ENCODE measurements around the gene IARS2.
"Not testable (repeated sequence)": the region's sequence is repeated elsewhere in the genome, so short reads cannot be mapped to it uniquely, and the experiment has no call there.

Gene IARS2

DNA sequence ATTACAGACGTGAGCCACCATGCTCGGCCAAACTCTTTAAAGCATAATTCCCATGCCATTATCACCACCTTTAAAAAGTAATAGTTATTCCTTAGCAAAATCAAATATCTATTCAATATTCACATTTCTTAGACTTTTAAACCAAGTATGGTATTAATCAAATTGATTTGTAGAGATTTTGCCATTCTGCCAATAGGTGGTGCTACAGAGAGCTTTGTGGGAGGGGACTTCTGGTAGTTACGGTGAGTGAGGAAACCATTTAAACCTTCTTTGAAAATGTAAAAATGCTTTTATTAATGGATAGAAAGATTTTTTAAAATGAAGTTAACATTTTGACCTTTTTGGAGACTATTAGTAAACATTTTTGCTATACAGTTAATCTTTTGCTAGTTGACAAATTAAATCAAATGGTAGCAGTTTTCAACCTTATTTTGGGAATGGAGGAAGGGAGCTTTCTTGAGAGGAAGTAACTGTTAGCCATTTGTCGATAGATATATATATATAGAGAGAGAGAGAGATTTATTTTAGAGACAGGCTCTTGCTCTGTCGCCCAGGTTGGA is 19.3 kb downstream of the IARS2 start:
- no peak for DNase-seq

DNA sequence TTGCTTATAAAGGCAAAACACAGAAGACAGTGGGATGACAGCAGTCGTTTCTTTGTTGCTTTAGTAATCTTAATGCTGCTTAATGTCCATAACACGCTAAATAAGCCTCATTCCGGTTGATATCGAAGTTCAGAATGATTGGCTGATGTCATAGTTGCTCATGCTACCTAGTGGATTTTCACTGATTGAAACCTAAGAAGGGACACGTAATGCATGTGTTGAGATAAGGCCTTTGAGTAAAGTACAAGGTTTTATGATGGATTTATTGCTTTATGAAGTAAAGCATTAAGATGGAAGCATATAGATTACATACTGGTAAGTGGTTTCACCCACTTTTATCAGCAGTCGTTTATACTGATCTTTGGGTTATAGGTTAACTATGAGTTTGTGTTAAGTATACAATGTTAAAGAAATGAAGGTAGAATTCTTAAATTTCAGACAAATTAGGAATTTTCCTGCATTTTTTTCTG is 25.1 kb downstream of the IARS2 start:
- no peak for DNase-seq

DNA sequence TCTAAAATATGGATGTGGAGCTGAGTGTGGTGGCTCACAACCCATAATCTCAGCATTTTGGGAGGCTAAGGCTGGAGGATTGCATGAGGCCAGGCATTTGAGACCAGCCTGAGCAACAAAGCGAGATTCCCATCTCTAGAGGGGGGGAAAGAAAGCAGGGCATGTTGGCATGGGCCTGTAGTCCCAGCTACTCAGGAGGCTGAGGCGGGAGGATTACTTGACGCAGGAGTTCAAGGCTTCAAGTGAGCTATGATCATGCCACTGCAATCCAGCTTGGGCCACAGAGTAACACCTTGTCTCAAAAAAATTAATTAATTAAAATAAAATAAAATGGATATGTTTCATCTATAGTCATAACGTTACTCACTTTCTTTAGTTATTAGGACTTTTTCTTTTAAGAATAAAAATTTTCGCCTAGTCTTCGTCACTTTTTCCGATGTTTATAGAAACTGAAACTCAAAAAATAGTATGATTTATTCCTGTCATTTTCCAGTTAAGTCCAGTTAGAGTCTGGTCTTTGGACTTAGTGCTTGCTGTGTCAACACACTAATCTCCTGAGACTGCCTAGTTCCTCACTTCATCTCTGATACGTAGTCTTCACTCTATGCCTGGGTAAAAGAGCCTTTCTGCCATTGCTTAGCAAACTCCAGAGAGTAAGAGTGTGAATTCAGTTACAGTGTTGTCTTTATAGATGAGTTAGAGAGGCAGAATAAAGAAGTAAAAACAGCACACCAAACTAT is 28.0 kb downstream of the IARS2 start:
- DNase-seq = no peak

DNA sequence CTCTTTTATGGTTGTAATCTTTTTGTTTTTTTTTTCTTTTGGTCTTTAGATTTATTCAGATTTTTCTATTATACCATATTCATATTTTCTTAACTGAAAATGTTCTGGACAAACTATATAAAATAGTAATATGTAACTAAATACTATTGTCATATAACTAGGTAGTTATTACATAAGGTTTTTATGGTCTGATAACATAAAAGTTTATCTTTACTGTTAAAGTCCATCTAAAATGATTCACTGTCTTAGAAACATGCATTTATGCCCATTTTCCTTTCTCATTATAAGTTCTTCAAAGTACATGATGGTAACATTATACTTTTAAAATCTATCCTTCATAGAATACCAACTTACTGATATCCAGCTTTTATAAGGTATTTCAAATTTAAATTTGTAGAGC is 29.1 kb downstream of the IARS2 start:
- no peak for DNase-seq

DNA sequence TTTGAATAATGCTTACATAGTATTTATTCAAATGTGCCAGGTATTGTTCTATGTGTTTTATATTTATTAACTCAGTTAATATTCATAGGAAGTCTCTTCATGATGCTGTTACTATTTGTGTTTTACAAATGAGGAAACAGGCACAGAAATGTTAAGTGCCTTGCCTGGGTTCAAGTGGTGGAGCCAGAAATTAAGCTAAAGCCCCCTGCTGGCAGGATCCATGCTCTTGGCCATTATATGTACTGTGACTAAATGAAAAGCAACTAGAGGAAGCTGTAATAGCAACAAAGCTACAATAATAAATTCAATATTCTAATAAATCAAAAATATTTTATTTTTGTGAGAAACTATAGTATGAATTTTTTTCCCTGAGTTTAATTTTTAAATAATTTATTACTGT is 30.0 kb downstream of the IARS2 start:
- no peak for DNase-seq

DNA sequence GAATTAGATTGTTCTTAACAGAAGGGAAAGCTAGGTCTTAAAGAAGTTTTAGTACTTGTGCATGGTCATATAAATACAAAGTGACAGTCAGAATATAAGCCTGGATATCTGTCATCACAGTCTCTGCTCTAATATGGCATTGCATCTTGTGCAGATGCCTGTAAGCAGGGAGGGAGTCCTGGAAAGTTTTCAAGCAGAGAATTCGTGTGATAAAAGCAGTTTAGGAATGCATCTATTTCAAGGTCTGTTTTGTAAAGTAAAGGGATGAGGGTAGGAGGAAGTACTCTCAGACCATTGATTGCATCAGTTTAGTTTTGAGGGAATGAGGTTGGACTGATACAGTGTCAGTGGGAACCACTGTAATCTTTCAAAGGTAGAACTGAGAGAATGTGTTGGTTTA is 30.6 kb downstream of the IARS2 start:
- DNase-seq = no peak

DNA sequence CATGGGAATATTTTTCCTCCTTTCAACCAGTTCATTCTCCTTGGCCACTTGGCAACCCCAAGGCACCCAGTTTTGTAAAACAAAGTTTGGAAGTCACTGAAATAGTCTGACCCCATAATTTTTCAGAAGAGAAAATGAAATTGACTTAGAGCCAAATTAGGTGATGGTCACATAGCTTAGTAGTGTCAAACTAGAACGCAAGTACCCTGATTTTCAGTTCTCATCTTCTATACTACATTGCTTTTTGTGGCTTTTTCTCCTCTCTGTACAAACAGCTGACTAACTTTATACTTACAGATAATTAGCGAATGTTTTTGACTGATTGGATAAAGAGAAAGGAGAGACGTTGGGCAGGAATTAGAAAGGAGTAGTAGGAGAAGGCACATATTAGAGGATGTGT is 33.1 kb downstream of the IARS2 start:
- DNase-seq = no peak

DNA sequence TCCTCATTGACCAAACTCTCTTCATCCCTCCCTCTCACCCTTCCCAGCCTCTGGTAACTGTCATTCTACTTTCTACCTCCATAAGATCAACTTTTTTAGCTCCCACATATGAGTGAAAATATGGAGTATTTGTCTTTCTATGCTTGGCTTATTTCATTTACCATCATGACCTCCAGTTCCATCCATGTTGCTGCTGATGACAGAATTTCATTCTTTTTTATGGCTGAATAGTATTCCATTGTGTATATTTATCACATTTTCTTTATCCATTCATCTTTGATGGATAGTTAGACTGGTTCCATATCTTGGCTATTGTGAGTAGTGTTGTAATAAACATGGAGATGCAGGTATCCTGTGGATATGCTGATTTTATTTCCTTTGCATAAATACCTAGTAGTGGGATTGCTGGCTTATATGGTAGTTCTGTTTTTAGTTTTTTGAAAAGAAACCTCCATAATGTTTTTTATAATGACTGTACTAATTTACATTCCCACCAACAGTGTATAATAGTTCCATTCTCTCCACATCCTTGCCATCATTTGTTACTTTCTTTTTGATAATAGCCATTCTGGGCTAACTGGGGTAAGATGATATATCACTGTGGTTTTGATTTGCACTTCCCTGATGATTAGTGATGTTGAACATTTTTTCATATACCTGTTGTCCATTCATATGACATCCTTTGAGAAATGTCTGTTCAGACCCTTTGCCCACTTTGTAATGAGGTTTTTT is 35.7 kb downstream of the IARS2 start:
- no peak for DNase-seq

DNA sequence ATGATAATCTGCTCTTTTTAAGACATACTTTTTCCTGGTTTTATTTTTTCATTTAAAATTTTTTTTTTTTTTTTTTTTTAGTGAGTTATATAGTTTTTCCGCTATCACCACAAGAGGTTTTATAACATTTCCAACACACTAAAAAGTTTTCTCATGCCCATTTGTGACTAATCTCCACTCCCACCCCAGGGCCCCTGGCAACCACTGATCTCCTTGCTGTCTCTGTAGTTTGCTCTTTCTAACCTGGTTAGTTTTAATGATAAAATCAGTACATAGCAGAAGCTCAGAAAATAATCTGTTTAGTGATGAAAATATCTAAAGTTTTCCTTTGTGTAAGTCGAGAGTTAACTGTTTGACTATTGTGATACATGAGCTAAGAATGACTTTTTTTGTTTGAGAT is 41.8 kb downstream of the IARS2 start:
- no peak for DNase-seq

DNA sequence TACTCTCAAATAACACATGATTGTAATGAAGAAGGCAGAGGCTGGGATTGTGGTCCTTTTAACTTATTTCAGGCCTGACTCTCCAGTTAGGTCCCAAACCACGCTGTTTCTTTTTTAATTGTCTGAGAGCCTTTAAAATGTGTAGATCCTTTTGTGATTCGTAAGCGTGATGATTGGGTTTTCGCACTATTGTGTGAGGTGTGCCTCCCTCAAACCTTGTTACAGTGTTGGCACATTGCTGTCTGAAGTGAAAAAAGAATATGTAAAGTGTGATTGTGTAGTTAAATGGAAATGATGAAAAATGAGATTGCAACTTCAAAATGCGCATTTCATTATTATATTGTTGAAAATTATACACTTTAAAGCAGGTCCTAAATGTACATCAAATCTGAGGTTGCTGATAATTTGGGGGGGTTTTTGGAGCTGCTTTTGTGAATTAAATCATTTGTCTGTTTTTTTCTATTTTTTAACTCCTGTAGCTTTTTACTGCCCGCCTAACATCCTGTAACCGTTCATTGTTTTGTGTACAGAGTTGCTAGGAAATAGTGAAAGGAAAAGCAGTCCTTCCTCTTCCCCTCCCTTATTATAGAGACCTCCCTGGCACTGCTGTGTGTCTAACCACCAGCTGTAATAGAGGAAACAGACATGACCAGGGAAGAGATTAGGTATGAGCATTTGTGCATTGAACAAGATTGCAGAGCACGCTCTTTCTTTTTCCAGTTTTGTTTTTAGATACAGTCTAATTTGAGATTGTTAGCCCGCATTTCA is 43.3 kb downstream of the IARS2 start:
- no peak for DNase-seq

DNA sequence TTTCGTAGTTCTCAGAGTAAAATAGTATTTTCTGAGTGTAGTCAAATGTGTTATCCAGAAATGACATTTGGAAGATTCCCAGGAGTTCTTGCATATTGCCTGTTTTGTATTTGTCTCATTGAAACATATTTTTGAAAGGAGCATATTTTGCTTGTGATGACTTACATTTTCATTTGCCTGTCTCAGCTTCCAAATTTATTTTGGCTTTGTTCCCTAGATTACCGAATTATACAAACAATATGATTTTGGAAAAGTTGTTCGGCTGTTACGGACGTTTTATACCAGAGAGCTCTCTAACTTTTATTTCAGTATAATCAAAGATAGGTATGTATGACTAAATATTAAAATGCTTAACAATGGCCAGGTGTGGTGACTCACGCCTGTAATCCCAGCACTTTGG is 46.0 kb downstream of the IARS2 start:
- no peak for DNase-seq

DNA sequence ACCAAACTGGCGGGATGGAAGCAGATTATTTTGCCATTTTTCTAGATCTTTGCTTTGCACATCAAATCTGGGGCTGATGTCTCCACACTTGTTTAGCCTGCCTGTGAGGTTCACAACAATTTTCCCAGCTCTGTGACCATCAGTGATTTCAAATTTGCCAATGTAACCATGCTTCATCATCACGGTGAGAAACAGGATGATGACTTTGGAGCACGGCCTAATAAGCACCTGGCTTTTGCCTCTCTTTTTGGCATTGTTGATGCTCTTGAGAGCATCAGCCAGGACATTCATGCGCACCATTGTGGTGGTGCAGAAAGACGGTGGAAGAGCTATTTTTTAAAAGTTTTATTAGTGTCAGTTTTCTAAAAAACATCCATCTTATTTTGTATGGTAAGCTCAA is 50.1 kb downstream of the IARS2 start:
- DNase-seq = no peak

DNA sequence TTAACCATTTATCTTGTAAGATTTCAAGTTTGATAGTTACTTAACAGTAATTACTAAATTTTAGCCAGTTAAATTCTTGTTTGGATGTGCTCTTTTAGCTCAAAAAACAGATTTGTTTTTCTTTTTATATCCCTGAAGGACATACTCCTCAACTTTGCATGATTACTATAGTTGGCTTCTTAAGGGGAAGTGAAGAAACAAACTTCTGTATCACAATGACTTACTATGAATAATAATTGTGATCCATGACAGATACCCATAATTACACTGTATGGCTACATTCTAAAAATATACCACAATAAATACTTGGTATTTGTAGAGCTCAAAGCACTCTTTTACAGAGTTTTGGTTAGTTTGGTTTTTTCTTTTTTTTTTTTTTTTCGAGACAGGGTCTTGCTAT is 55.8 kb downstream of the IARS2 start:
- no peak for DNase-seq

DNA sequence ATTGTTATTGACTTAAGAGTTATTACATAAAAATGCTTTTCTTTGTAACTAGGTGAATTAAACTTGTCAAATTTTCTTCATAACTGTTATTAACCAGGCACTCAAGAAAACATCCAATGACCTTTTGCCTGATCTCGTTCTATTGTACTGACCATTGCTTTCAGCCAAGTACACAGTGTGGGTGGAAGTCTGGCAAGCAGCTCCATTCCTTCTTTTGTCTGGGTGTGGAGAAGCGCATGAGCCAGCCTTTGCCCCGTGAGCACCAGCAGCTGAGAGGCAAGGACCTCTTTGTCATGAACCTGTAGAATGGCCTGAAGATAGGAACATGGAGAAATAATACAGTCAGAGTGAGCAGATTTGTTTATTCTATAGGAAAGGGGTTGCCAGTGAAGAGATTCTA is 57.5 kb downstream of the IARS2 start:
- DNase-seq = no peak

DNA sequence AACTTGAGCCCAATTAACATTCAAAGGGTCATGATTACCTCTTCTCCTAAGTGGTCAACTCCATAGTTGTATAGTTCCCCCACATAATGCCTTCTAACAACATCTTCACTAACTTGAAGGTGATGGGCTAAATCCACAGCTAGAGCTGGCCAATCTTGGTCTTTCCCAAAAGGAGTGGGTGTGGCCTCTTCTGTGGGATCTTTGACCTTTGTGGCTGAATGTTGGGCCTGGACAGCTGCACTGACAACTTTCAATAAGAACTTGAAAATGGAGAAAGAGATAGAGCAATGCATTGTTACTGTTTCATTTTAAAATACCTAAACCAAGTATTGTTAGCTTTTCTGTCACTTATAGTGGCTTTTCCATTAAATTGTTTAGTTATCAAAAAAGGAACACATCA is 59.2 kb downstream of the IARS2 start:
- DNase-seq = no peak

DNA sequence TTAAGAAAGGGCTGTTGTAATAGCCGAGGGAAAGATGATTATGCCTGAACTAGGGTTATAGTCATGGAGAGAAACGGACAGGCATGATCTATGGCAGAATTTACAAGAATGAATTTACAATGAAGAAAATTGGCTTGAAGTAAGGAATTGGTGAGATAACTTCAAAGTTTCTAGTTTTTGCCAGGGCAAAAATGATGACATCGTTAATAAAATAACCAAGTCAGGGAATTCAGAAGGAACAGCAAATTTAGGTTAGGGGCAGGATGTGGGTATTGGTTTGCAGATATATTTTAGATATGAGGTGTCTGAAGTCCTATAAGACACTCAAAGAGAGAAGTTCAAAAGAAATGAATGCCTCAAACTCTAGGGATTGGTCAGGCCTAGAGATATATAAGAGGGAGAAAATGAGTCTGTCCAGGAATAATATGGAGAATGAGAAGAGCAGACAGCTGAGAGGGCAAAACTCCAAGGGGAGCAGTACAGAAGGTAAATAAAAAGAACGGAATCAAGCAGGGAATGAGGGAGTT is 62.8 kb downstream of the IARS2 start:
- DNase-seq = no peak

DNA sequence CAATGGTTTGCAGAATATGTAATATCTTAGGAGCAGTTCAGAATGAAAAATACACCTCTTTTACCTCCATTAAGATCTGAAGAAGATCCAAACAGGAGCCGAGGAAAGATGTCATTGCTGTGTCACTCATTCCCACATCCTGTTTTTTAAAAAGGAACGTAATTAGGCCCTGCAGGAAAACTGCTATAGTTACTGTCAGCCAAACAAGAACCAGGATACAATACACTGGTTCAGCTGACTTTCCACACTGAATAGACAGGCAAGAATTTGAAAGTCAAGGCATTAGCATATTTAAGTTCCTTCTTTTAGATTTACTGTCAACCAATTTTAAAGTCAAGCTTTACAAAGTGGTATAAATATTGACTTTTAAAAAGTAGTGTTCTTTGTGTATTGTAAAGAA is 63.8 kb downstream of the IARS2 start:
- DNase-seq = no peak

DNA sequence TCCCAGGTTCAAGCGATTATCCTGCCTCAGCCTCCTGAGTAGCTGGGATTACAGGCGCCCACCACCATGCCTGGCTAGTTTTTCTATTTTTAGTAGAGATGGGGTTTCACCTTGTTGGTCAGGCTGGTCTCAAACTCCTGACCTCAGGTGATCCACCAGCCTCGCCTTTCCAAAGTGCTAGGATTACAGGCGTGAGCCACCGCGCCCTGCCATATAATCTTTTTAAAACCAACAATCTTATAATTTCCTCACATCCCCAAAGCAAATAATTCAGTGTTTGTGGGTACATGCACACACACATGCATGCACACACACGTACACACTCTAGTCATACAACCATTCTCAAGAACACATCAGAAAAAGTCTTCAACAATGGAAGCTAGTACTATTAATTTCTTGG is 64.6 kb downstream of the IARS2 start:
- DNase-seq = not testable (repeated sequence)

DNA sequence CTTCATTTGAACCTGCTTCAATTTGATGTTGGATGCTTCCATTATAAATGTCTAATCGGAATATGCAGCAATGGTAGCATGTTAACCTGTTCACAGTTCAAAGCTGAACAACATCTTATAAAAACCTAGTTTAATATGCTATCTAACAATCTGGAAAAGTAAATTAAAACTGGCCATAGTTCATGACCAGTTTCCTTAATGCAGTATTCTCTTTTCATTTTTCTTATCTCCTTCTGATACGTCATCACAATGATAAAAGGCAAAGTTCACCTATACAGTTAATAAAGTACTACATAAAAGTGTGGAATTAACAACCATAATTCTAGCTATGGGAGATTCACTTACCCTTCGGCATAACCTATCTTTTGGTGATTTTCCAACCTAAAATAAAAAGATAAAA is 65.1 kb downstream of the IARS2 start:
- DNase-seq = no peak

DNA sequence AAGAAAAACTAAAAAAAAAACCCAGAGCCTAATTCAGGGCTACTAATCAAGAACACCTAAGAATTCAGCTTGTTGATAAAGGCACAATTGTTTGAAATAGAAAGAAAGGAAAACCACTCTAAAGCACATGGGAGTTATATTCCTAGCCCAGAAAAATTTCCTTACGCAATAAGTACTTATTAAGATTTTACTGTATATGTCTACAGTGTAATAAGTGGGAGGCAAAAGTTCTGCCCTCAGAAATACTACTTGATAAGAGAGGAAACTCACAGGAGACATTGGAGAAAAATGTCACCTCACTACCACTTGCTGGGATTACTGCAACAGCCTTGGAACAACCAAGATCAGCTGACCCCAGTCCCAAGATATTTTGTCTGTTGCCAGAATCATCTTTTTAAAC is 66.1 kb downstream of the IARS2 start:
- no peak for DNase-seq

DNA sequence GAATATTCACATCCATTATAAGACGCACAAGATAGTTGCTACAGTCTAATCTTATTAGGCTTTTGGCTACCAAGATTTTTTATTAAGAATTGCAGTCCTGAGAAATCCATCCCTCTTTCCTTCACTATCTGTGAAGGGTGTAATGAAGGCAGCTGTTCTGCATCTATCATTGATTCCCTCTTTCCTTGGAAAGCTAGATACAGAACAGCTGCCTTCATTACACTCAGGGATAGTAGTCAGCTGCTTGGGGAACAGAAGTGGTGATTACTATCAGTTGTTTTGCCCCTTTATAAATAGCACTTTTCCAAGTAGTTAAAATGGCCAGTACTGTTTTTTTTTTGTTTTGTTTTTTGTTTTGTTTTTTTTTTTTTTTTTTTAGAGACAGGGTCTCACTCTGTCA is 70.2 kb downstream of the IARS2 start:
- no peak for DNase-seq

DNA sequence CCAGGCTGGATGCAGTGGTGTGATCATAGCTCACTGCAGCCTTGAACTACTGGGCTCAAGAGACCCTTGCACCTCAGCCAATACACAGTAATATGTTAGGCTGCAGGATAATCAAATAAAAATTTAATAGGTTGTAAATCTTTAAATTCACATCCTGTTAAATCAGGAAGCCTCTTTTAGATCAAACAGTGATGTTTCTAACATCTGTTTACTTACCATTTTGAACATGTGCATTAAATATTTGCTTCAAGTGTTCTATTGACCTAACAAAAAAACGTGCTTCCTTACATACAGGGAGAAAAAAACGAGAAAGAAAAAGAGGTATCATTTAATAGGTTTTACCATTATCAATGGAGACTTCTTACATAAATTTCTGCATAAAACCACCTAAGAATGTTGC is 70.6 kb downstream of the IARS2 start:
- DNase-seq = no peak

DNA sequence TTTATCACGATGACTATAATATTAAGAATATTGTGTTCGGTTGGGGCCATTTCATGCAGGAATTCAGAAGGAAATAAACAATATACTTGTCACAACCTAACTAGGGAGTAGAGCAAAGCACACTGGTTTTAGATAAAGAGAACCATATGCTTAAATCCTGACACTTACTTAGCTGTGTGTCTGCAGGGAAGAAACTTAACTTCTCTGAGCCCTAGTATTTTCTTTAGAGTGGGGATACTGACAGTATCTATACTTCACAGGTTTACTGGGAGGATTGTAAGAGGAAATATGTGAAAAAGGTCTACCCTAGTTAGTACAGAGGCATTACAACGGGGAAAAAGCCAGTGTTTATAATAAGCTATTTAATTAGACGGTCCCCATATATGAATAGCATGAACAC is 72.9 kb downstream of the IARS2 start:
- DNase-seq = no peak

All from activated gamma-delta T cell (primary cell).